ENCODE results near the gene DUSP1. TPM values are rescaled to one million over a fixed set of nuclear protein-coding genes. Genes with fewer than 3 reads are reported as not detected.
A peak's percentile ranks its signal among the peaks of the same experiment; 100 is the strongest.
"Not testable (repeated sequence)": the region's sequence is repeated elsewhere in the genome, so short reads cannot be mapped to it uniquely, and the experiment has no call there.

Gene DUSP1
- total and polyA plus RNA-seq, 8 donors, result 33.0 to 534 (median 239) TPM

GRCh38 chr5:172785429-172786088 lies 14.6 kb upstream of the DUSP1 start:
- H3K36me3 ChIP-seq, result no peaks in the 10 kb centered on the region
- no peaks in the 10 kb centered on the region for H3K9me3 ChIP-seq
- DNase-seq (no peak), ATAC-seq (no peak)
- H3K4me1 ChIP-seq, result peaks cover 21 to 45% of the 10 kb centered on the region in 2 donors
- no peaks in the 10 kb centered on the region for H3K27me3 ChIP-seq
- no peak overlapping the region for H3K4me3 ChIP-seq
- intact Hi-C loops (cut with DNase I), result no loop called here
- TF ChIP-seq, protein P1, sequence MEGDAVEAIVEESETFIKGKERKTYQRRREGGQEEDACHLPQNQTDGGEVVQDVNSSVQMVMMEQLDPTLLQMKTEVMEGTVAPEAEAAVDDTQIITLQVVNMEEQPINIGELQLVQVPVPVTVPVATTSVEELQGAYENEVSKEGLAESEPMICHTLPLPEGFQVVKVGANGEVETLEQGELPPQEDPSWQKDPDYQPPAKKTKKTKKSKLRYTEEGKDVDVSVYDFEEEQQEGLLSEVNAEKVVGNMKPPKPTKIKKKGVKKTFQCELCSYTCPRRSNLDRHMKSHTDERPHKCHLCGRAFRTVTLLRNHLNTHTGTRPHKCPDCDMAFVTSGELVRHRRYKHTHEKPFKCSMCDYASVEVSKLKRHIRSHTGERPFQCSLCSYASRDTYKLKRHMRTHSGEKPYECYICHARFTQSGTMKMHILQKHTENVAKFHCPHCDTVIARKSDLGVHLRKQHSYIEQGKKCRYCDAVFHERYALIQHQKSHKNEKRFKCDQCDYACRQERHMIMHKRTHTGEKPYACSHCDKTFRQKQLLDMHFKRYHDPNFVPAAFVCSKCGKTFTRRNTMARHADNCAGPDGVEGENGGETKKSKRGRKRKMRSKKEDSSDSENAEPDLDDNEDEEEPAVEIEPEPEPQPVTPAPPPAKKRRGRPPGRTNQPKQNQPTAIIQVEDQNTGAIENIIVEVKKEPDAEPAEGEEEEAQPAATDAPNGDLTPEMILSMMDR (IDR thresholded peaks at IDR 0.05), result no peak
- H3K27ac ChIP-seq, result no peak overlapping the region

- H3K27me3 ChIP-seq; DNase-seq; intact Hi-C loops (cut with DNase I); H3K4me3 ChIP-seq; H3K27ac ChIP-seq; ATAC-seq; H3K9me3 ChIP-seq; H3K36me3 ChIP-seq: not testable (repeated sequence)
- peaks cover 7 to 34% of the 10 kb centered on the region in 2 donors for H3K4me1 ChIP-seq
Measured at GRCh38 chr5:172784162-172784561, 13.2 kb upstream of the DUSP1 start.

GRCh38 chr5:172783319-172783718 lies 12.3 kb upstream of the DUSP1 start:
- intact Hi-C loops (cut with DNase I); DNase-seq; H3K9me3 ChIP-seq; H3K4me3 ChIP-seq; ATAC-seq; H3K27me3 ChIP-seq; H3K36me3 ChIP-seq; H3K27ac ChIP-seq: not testable (repeated sequence)
- H3K4me1 ChIP-seq, result peaks cover 0 to 34% of the 10 kb centered on the region in 2 donors

GRCh38 chr5:172782169-172783039 lies 11.4 kb upstream of the DUSP1 start:
- TF ChIP-seq, protein P1 (IDR thresholded peaks at IDR 0.05), result no peak

GRCh38 chr5:172779691-172780341 lies 8.8 kb upstream of the DUSP1 start:
- Histone ChIP-seq H3K4me1 (peaks cover 18 to 64% of the 10 kb centered on the region in 2 donors), H3K27me3 (no peaks in the 10 kb centered on the region), H3K36me3 (no peaks in the 10 kb centered on the region), H3K27ac (no peak overlapping the region), H3K9me3 (no peaks in the 10 kb centered on the region), H3K4me3 (no peak overlapping the region)
- ATAC-seq (no peak), DNase-seq (no peak)
- TF ChIP-seq, protein P1 (IDR thresholded peaks at IDR 0.05), result no peak
- intact Hi-C loops (cut with DNase I), result loop anchor here in 1 of 2 donors (10.0 kb wide), 2 partner anchors 65 to 85 kb away; no protein-coding TSS in a partner anchor

More at GRCh38 chr5:172782169-172783039, 11.4 kb upstream of the DUSP1 start:
- intact Hi-C loops (cut with DNase I), result no loop called here
- H3K27ac ChIP-seq, result peak overlapping the region in 1 of 2 donors; percentile 63
- no peaks in the 10 kb centered on the region for H3K36me3 ChIP-seq
- no peaks in the 10 kb centered on the region for H3K9me3 ChIP-seq
- peak; percentile 45 for ATAC-seq
- DNase-seq, result no peak
- peaks cover 1 to 38% of the 10 kb centered on the region in 2 donors for H3K4me1 ChIP-seq
- H3K27me3 ChIP-seq, result no peaks in the 10 kb centered on the region
- no peak overlapping the region for H3K4me3 ChIP-seq

All from left lung (tissue), 10 donors.